Measurements from ENCODE around the gene VAT1L.

VAT1L gene

GRCh38 chr16:77905374-77905920 is 117.1 kb downstream of the VAT1L start:
- no peak for DNase-seq (ENCODE audit: low read depth in 4 of 4, low spot score in 1 of 4)

- DNase-seq (ENCODE audit: low read depth in 4 of 4, low spot score in 1 of 4), result no peak
Observed at GRCh38 chr16:77910021-77910420, 121.7 kb downstream of the VAT1L start.

GRCh38 chr16:77912617-77913016 is 124.3 kb downstream of the VAT1L start:
- no peak for DNase-seq (ENCODE audit: low read depth in 4 of 4, low spot score in 1 of 4)

- DNase-seq (ENCODE audit: low read depth in 4 of 4, low spot score in 1 of 4), result no peak
Observed at GRCh38 chr16:77913738-77914253, 125.4 kb downstream of the VAT1L start.

- no peak for DNase-seq (ENCODE audit: low read depth in 4 of 4, low spot score in 1 of 4)
Observed at GRCh38 chr16:77916111-77916510, 127.7 kb downstream of the VAT1L start.

GRCh38 chr16:77917971-77918370 is 129.6 kb downstream of the VAT1L start:
- no peak for DNase-seq (ENCODE audit: low read depth in 4 of 4, low spot score in 1 of 4)

GRCh38 chr16:77918809-77919707 is 130.7 kb downstream of the VAT1L start:
- no peak for DNase-seq (ENCODE audit: low read depth in 4 of 4, low spot score in 1 of 4)

- no peak for DNase-seq (ENCODE audit: low read depth in 4 of 4, low spot score in 1 of 4)
Observed at GRCh38 chr16:77919761-77920415, 131.5 kb downstream of the VAT1L start.

- no peak for DNase-seq (ENCODE audit: low read depth in 4 of 4, low spot score in 1 of 4)
Observed at GRCh38 chr16:77920984-77921383, 132.6 kb downstream of the VAT1L start.

- no peak for DNase-seq (ENCODE audit: low read depth in 4 of 4, low spot score in 1 of 4)
Observed at GRCh38 chr16:77922228-77922754, 133.9 kb downstream of the VAT1L start.

- DNase-seq (ENCODE audit: low read depth in 4 of 4, low spot score in 1 of 4), result no peak
Observed at GRCh38 chr16:77925531-77925930, 137.2 kb downstream of the VAT1L start.

- DNase-seq (ENCODE audit: low read depth in 4 of 4, low spot score in 1 of 4), result no peak
Observed at GRCh38 chr16:77928096-77928495, 139.7 kb downstream of the VAT1L start.

GRCh38 chr16:77929004-77929403 is 140.6 kb downstream of the VAT1L start:
- no peak for DNase-seq (ENCODE audit: low read depth in 4 of 4, low spot score in 1 of 4)

GRCh38 chr16:77931058-77931457 is 142.7 kb downstream of the VAT1L start:
- no peak for DNase-seq (ENCODE audit: low read depth in 4 of 4, low spot score in 1 of 4)

GRCh38 chr16:77937473-77938149 is 149.2 kb downstream of the VAT1L start:
- DNase-seq (ENCODE audit: low read depth in 4 of 4, low spot score in 1 of 4), result no peak

- no peak for DNase-seq (ENCODE audit: low read depth in 4 of 4, low spot score in 1 of 4)
Observed at GRCh38 chr16:77938913-77939312, 150.5 kb downstream of the VAT1L start.

GRCh38 chr16:77939968-77940367 is 151.6 kb downstream of the VAT1L start:
- no peak for DNase-seq (ENCODE audit: low read depth in 4 of 4, low spot score in 1 of 4)

- no peak for DNase-seq (ENCODE audit: low read depth in 4 of 4, low spot score in 1 of 4)
Observed at GRCh38 chr16:77943801-77944200, 155.4 kb downstream of the VAT1L start.

GRCh38 chr16:77944631-77945030 is 156.3 kb downstream of the VAT1L start:
- DNase-seq (ENCODE audit: low read depth in 4 of 4, low spot score in 1 of 4), result no peak

- DNase-seq (ENCODE audit: low read depth in 4 of 4, low spot score in 1 of 4), result no peak
Observed at GRCh38 chr16:77945126-77945525, 156.8 kb downstream of the VAT1L start.

GRCh38 chr16:77946823-77947222 is 158.5 kb downstream of the VAT1L start:
- DNase-seq (ENCODE audit: low read depth in 4 of 4, low spot score in 1 of 4), result no peak

Measured in stimulated activated CD4-positive, alpha-beta T cell treated with anti-CD3 and anti-CD28 coated beads, Interleukin-1b, Interleukin-23, amount 100 ng/mL, for 24 hours (primary cell).